Caco-2 (cell line): Measurements from ENCODE around the gene SLX4IP. TPM values are rescaled to one million over a fixed set of nuclear protein-coding genes. Genes with fewer than 3 reads are reported as not detected.

ENCODE experiments used
- BruUV-seq: library from RNA; stranded (reverse); fragments of 400-500 nt; replicated peaks from 2 replicates; lab custom pipeline; 2021; lab: Mats Ljungman, UMichigan
- CTCF ChIA-PET: fragments of 300-600 bp; sonication (Branson Sonifier 250); formaldehyde crosslinking; loops from one replicate; lab custom pipeline; 2022; ENCODE audit warnings: antibody characterized with exemption; lab: Charles Lee
- POLR2A ChIA-PET: fragments of 300-600 bp; sonication (Branson Sonifier 250); formaldehyde crosslinking; loops from one replicate; lab custom pipeline; 2022; ENCODE audit warnings: antibody characterized with exemption; lab: Charles Lee
- DNase-seq, 2 experiments: peaks; one replicate each; pipeline versions ENCODE4 v3.0.0 to v3.0.0-alpha.2; 2020 to 2022
- H3K27me3 ChIP-seq: replicated peaks from 2 replicates; pipeline ENCODE4 v1.6.0; 2011; ENCODE audit warnings: low read length; ENCODE audit not compliant: control insufficient read depth, insufficient read depth
- H3K36me3 ChIP-seq: 2 replicates; pipeline ENCODE4 v1.5.1; 2011; ENCODE audit warnings: low read length; ENCODE audit not compliant: control insufficient read depth, insufficient read depth
- H3K4me1 ChIP-seq: fragments of 250-450 bp; sonication (Bioruptor Pico); 2 replicates; pipeline ENCODE4 v1.5.1; 2020; ENCODE audit warnings: mild to moderate bottlenecking
- H3K4me3 ChIP-seq: 2 replicates; pipeline ENCODE4 v1.5.1; 2011; ENCODE audit warnings: low read depth, mild to moderate bottlenecking, control low read depth, low read length
- H3K9me3 ChIP-seq: fragments of 250-450 bp; sonication (Bioruptor Pico); 2 replicates; pipeline ENCODE4 v1.5.1; 2020; ENCODE audit warnings: mild to moderate bottlenecking, moderate library complexity
- H3K27ac Mint-ChIP-seq: one replicate; pipeline ENCODE4 v1.8.0; 2022; ENCODE audit warnings: mixed read lengths; ENCODE audit not compliant: unreplicated experiment
- H3K27me3 Mint-ChIP-seq: one replicate; pipeline ENCODE4 v1.8.0; 2022; ENCODE audit warnings: mixed read lengths; ENCODE audit not compliant: insufficient read depth, unreplicated experiment
- H3K36me3 Mint-ChIP-seq: one replicate; pipeline ENCODE4 v1.8.0; 2022; ENCODE audit warnings: mild to moderate bottlenecking, mixed read lengths; ENCODE audit not compliant: insufficient read depth, unreplicated experiment
- H3K4me1 Mint-ChIP-seq: one replicate; pipeline ENCODE4 v1.8.0; 2022; ENCODE audit warnings: low read depth, mixed read lengths; ENCODE audit not compliant: unreplicated experiment
- H3K4me3 Mint-ChIP-seq: one replicate; pipeline ENCODE4 v1.8.0; 2022; ENCODE audit warnings: mild to moderate bottlenecking, moderate library complexity, mixed read lengths; ENCODE audit not compliant: unreplicated experiment
- H3K9me3 Mint-ChIP-seq: one replicate; pipeline ENCODE4 v1.8.0; 2022; ENCODE audit warnings: mixed read lengths; ENCODE audit not compliant: unreplicated experiment
- intact Hi-C: fragments of 100-400 bp; cut with micrococcal nuclease; formaldehyde crosslinking; loops from one replicate; pipeline ENCODE4 v1.10.0; 2022; ENCODE audit not compliant: unreplicated experiment
- total RNA-seq: library from RNA; stranded (reverse); gene quantifications from 2 replicates; pipeline ENCODE4 v1.2.3, GENCODE V29; 2022
- TF ChIP-seq, protein P1 (sequence below), 2 experiments: fragments of 200-600 bp in 1 of 2; IDR thresholded peaks; 1 replicate in 1 of 2; 2 replicates in 1 of 2; pipeline versions ENCODE4 v1.5.1 to v1.8.0; 2011 to 2022; ENCODE audit warnings: antibody characterized with exemption in 1 of 2, control low read depth in 1 of 2, inconsistent platforms in 1 of 2, low read depth in 1 of 2, low read length in 1 of 2, mild to moderate bottlenecking in 1 of 2, moderate library complexity in 1 of 2; ENCODE audit not compliant: insufficient read depth in 1 of 2, severe bottlenecking in 1 of 2, unreplicated experiment in 1 of 2

The SLX4IP gene
- total RNA-seq, 1 experiment from 2014 or later, result 8.5 TPM

DNA sequence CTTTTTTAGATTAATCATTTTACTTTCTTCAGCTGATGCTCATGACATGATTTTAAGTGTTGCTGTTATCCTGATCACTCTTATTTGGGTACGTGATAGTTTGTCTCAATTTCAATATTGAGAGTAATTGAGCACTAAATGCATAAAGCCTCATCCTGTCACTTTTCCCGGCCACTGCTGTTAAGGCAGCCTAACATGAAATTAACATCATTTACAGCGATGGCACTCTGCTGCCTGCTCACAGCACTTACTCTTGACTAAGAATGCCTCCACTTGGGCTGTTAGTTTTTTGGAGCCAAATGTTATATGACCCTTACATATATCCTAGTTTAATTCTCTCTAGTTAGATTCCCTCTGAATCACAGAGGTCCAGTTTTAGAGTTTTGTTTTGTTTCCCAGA is 107.3 kb downstream of the SLX4IP start:
- intact Hi-C loops, result no loop called here
- H3K36me3 Mint-ChIP-seq, result no peaks in the 10 kb centered on the region
- Histone ChIP-seq H3K4me1 (peaks cover 23% of the 10 kb centered on the region), H3K36me3 (no peaks in the 10 kb centered on the region), H3K27me3 (no peaks in the 10 kb centered on the region), H3K9me3 (no peaks in the 10 kb centered on the region), H3K4me3 (no peak overlapping the region)
- peaks cover 26% of the 10 kb centered on the region for H3K4me1 Mint-ChIP-seq
- no peak overlapping the region for H3K27ac Mint-ChIP-seq
- H3K9me3 Mint-ChIP-seq, result no peaks in the 10 kb centered on the region
- no TSS peak for BruUV-seq
- ChIA-PET POLR2A (no interaction called here), CTCF (no interaction called here)
- no peak overlapping the region for H3K4me3 Mint-ChIP-seq
- TF ChIP-seq, protein P1, sequence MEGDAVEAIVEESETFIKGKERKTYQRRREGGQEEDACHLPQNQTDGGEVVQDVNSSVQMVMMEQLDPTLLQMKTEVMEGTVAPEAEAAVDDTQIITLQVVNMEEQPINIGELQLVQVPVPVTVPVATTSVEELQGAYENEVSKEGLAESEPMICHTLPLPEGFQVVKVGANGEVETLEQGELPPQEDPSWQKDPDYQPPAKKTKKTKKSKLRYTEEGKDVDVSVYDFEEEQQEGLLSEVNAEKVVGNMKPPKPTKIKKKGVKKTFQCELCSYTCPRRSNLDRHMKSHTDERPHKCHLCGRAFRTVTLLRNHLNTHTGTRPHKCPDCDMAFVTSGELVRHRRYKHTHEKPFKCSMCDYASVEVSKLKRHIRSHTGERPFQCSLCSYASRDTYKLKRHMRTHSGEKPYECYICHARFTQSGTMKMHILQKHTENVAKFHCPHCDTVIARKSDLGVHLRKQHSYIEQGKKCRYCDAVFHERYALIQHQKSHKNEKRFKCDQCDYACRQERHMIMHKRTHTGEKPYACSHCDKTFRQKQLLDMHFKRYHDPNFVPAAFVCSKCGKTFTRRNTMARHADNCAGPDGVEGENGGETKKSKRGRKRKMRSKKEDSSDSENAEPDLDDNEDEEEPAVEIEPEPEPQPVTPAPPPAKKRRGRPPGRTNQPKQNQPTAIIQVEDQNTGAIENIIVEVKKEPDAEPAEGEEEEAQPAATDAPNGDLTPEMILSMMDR (IDR thresholded peaks at IDR 0.05; ENCODE audit: insufficient read depth in 1 of 2, low read depth in 1 of 2, low read length in 1 of 2, severe bottlenecking in 1 of 2, unreplicated experiment in 1 of 2), result no peak
- H3K27me3 Mint-ChIP-seq, result no peaks in the 10 kb centered on the region
- DNase-seq, result no peak

GRCh38 chr20:10543480-10543879 is 108.4 kb downstream of the SLX4IP start:
- no peak overlapping the region for H3K27ac Mint-ChIP-seq
- H3K4me1 ChIP-seq, result peaks cover 26% of the 10 kb centered on the region
- H3K4me1 Mint-ChIP-seq, result peaks cover 33% of the 10 kb centered on the region
- H3K36me3 ChIP-seq, result no peaks in the 10 kb centered on the region
- POLR2A ChIA-PET, result no interaction called here
- CTCF ChIA-PET, result no interaction called here
- H3K27me3 Mint-ChIP-seq, result no peaks in the 10 kb centered on the region
- no peaks in the 10 kb centered on the region for H3K36me3 Mint-ChIP-seq
- DNase-seq, result no peak
- H3K9me3 ChIP-seq, result no peaks in the 10 kb centered on the region
- no peak overlapping the region for H3K4me3 Mint-ChIP-seq
- no peak overlapping the region for H3K4me3 ChIP-seq
- TF ChIP-seq, protein P1 (IDR thresholded peaks at IDR 0.05; ENCODE audit: insufficient read depth in 1 of 2, low read depth in 1 of 2, low read length in 1 of 2, severe bottlenecking in 1 of 2, unreplicated experiment in 1 of 2), result no peak
- intact Hi-C loops, result no loop called here
- H3K27me3 ChIP-seq, result no peaks in the 10 kb centered on the region
- BruUV-seq, result no TSS peak
- H3K9me3 Mint-ChIP-seq, result no peaks in the 10 kb centered on the region

DNA sequence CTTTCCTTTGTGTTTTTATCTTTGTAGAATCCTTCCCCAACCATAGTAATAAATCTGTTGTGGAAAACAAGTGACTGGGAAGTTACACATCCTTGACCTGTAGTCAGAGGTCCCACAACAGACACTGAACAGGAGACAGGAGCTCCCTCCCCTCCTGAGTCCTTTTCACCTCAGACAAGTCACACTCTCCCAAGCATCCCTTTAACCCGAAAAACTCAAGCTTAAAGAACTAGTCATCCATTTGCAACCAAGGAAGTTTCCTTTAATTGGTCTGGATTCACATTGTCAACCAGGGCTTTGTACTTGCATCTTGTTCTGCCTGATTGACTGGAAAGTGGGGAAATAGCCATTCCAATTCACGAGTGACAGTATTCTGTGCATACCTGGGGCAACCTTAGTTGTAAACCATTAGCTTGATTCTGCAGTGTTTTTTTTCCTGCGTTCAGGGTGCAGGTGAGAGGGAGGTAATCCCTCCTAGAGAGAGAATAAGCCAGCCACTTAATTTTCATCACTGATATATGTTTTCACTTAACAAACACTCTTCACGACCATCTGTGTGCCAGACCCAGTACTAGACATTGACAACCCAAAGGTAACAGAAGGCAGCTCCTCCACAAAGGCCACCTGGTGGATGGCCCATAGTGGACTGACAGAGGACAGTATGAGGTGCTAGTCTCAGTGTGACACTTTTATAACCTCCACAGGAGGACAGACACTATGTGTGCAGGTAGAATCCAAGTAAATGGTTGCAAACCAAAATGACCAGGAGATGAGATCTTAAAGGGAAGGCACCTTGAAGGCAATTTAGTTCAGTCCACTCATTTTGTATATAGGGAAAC is 112.4 kb downstream of the SLX4IP start:
- CTCF ChIA-PET, result no interaction called here
- POLR2A ChIA-PET, result no interaction called here

More for the DNA sequence above, 112.4 kb downstream of the SLX4IP start:
- H3K4me3 ChIP-seq, result no peak overlapping the region
- no TSS peak for BruUV-seq
- no peaks in the 10 kb centered on the region for H3K36me3 ChIP-seq
- no peaks in the 10 kb centered on the region for H3K9me3 ChIP-seq
- H3K36me3 Mint-ChIP-seq, result peaks cover 6% of the 10 kb centered on the region
- TF ChIP-seq, protein P1 (IDR thresholded peaks at IDR 0.05; ENCODE audit: insufficient read depth in 1 of 2, low read depth in 1 of 2, low read length in 1 of 2, severe bottlenecking in 1 of 2, unreplicated experiment in 1 of 2), result no peak
- DNase-seq, result no peak
- H3K4me1 ChIP-seq, result peaks cover 4% of the 10 kb centered on the region; the same call in 1 of the 2 replicates
- H3K27ac Mint-ChIP-seq, result no peak overlapping the region
- intact Hi-C loops, result no loop called here
- H3K27me3 Mint-ChIP-seq, result no peaks in the 10 kb centered on the region
- peaks cover 42% of the 10 kb centered on the region for H3K4me1 Mint-ChIP-seq
- no peaks in the 10 kb centered on the region for H3K9me3 Mint-ChIP-seq
- H3K4me3 Mint-ChIP-seq, result no peak overlapping the region
- H3K27me3 ChIP-seq, result no peaks in the 10 kb centered on the region
